D721Med (cell line): ENCODE results near the gene C2CD4A.

ENCODE experiments used
- DNase-seq: peaks from one replicate; pipeline ENCODE4 v3.0.0; 2011; ENCODE audit warnings: low spot score; ENCODE audit not compliant: insufficient read length
- FAIRE-seq: peaks from 2 replicates; lab custom pipeline; 2011; peaks lifted over from hg19 to GRCh38; lab: Jason Lieb, UNC
- TF ChIP-seq, protein P1 (sequence below): IDR thresholded peaks from 2 replicates; pipeline ENCODE4 v1.5.1; 2012; ENCODE audit warnings: mild to moderate bottlenecking, control low read depth; ENCODE audit not compliant: insufficient read depth; ENCODE audit errors: missing control alignments

Gene C2CD4A

GRCh38 chr15:62119227-62119864, 52.6 kb downstream of the C2CD4A start:
- DNase-seq: no peak
- FAIRE-seq: no peak
- TF ChIP-seq, protein P1, sequence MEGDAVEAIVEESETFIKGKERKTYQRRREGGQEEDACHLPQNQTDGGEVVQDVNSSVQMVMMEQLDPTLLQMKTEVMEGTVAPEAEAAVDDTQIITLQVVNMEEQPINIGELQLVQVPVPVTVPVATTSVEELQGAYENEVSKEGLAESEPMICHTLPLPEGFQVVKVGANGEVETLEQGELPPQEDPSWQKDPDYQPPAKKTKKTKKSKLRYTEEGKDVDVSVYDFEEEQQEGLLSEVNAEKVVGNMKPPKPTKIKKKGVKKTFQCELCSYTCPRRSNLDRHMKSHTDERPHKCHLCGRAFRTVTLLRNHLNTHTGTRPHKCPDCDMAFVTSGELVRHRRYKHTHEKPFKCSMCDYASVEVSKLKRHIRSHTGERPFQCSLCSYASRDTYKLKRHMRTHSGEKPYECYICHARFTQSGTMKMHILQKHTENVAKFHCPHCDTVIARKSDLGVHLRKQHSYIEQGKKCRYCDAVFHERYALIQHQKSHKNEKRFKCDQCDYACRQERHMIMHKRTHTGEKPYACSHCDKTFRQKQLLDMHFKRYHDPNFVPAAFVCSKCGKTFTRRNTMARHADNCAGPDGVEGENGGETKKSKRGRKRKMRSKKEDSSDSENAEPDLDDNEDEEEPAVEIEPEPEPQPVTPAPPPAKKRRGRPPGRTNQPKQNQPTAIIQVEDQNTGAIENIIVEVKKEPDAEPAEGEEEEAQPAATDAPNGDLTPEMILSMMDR: no peak

GRCh38 chr15:62119874-62120273, 53.1 kb downstream of the C2CD4A start:
- DNase-seq (no peak), FAIRE-seq (no peak)
- TF ChIP-seq, protein P1: no peak
